ENCODE measurements around the gene MT2A. TPM values are rescaled to one million over a fixed set of nuclear protein-coding genes. Genes with fewer than 3 reads are reported as not detected.

The MT2A gene
- total RNA-seq, 4 donors from 2014 or later: 301 to 1,668 (median 935) TPM

- TF ChIP-seq, protein P1, sequence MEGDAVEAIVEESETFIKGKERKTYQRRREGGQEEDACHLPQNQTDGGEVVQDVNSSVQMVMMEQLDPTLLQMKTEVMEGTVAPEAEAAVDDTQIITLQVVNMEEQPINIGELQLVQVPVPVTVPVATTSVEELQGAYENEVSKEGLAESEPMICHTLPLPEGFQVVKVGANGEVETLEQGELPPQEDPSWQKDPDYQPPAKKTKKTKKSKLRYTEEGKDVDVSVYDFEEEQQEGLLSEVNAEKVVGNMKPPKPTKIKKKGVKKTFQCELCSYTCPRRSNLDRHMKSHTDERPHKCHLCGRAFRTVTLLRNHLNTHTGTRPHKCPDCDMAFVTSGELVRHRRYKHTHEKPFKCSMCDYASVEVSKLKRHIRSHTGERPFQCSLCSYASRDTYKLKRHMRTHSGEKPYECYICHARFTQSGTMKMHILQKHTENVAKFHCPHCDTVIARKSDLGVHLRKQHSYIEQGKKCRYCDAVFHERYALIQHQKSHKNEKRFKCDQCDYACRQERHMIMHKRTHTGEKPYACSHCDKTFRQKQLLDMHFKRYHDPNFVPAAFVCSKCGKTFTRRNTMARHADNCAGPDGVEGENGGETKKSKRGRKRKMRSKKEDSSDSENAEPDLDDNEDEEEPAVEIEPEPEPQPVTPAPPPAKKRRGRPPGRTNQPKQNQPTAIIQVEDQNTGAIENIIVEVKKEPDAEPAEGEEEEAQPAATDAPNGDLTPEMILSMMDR (IDR thresholded peaks at IDR 0.05): no peak
- ATAC-seq (ENCODE audit: low FRiP score): peak; percentile 53
- peak; percentile 82 for DNase-seq (ENCODE audit: low spot score)
Observed at GRCh38 chr16:56607109-56607618, 1.2 kb upstream of the MT2A start.

GRCh38 chr16:56607675-56608042 is 725 bp upstream of the MT2A start:
- TF ChIP-seq, protein P1 (IDR thresholded peaks at IDR 0.05): no peak
- ATAC-seq (ENCODE audit: low FRiP score) (no peak), DNase-seq (ENCODE audit: low spot score) (no peak)

DNA sequence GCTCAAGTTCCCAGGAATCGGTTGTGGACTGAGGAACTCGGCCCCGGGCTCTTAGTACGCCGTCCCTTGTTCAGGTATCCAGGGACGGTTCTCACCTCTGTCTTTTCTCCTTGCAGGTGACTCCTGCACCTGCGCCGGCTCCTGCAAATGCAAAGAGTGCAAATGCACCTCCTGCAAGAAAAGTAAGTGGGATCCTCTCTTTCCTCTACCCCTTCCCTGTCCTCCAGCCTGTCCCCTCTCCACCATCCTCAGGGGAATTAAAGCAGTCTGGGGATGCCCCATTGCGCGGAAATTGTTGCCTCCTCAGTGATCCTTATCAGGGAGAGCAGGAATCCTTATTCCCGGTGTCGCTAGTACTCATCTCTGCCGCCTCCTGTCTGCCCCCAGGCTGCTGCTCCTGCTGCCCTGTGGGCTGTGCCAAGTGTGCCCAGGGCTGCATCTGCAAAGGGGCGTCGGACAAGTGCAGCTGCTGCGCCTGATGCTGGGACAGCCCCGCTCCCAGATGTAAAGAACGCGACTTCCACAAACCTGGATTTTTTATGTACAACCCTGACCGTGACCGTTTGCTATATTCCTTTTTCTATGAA is 585 bp downstream of the MT2A start:
- TF ChIP-seq, protein P1 (IDR thresholded peaks at IDR 0.05): no peak
- ATAC-seq (ENCODE audit: low FRiP score): no peak
- DNase-seq (ENCODE audit: low spot score): no peak

DNA sequence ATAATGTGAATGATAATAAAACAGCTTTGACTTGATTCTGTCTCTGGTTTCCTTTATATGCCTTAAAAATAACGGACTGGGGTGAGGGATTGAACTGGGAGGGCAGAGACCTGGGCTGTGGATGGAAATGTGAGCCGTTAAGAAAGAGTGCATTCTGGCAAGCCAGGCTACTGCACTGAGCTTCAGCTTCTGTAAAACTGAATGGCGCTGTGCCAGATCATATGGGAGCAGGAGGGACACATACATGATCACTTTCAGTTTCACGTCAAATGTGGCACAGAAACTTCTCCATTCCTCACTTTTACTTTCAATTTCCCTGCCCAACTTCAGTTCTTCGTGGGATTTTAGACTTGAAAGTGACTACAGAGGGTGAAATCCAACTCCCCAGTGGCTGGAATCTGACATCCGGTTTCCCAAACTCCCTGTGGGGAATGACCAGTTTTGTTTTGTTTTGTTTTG is 1.1 kb downstream of the MT2A start:
- TF ChIP-seq, protein P1 (IDR thresholded peaks at IDR 0.05): no peak
- DNase-seq (ENCODE audit: low spot score) (no peak), ATAC-seq (ENCODE audit: low FRiP score) (no peak)

GRCh38 chr16:56610017-56610608 is 1.7 kb downstream of the MT2A start:
- ATAC-seq (ENCODE audit: low FRiP score) (peak; percentile 10), DNase-seq (ENCODE audit: low spot score) (peak; percentile 66)
- TF ChIP-seq, protein P1 (IDR thresholded peaks at IDR 0.05): no peak

DNA sequence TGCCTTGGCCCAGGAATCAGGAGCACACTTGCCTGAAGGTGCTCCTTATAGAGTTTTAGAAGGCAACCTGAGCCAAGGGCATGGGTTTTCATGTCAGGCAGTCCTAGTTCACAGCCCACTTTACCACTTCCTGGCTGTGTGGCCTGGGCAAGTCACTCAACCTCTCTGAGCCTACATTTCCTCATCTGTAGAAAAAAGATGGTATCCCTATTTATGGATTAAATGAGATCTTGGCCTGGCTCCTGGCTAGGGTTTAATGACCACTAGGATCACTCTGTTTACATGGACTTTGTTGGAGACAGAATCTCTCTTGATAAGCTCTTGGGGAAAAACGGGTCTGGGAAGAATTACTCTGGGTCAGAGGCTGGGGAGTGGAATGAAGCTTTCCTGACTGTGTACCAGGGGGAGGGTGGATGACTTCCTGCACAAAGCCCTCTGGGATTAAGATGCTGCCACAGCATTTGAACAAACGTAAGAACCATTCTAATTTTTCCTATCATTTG is 2.3 kb downstream of the MT2A start:
- TF ChIP-seq, protein P1 (IDR thresholded peaks at IDR 0.05): no peak
- no peak for ATAC-seq (ENCODE audit: low FRiP score)
- no peak for DNase-seq (ENCODE audit: low spot score)
